GM12865 (cell line): ENCODE measurements around the gene VWA3B.
A peak's percentile ranks its signal among the peaks of the same experiment; 100 is the strongest.
"Not testable (repeated sequence)": the region's sequence is repeated elsewhere in the genome, so short reads cannot be mapped to it uniquely, and the experiment has no call there.

Experiments used
- DNase-seq: peaks from one replicate; pipeline ENCODE4 v3.0.0; 2010; ENCODE audit warnings: low read depth
- H3K4me3 ChIP-seq: 2 replicates; pipeline ENCODE4 v1.5.1; 2011; ENCODE audit warnings: mild to moderate bottlenecking, low read depth, low read length, control low read depth
- CTCF ChIP-seq: IDR thresholded peaks from 2 replicates; pipeline ENCODE4 v1.5.1; 2011; ENCODE audit warnings: low read length, control low read depth, low read depth, inconsistent platforms; ENCODE audit not compliant: insufficient read depth; ENCODE audit errors: missing control alignments

Gene VWA3B

GRCh38 chr2:98086491-98087446 is at the start of gene VWA3B:
Gene VWA3B, plus strand, starts transcription at chr2:98087167. Its CDS starts 5,926 bp downstream, at chr2:98093093.
- TF ChIP-seq CTCF, result no peak
- DNase-seq, result peak; percentile 55
- H3K4me3 ChIP-seq, result peak within 1 kb of the TSS; percentile 36

DNA sequence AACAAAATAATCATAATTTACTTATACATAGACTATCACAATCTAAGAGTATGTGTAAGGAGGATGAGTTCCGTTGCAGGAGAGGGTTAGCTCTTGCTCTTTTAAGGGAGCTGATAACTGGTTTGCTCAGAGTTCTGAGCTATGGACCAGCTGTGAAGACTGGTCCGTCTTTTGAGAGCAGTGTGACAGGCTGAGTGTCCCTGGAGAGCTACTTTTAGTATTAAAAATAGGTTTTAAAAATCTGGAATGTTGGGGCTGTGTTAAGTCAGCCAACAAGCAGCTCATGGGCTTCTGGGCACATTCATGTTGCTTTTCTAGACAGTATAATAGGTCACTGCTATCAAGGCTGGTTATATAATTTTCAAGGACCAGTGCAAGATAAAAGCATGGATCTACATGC is 49.8 kb upstream of the VWA3B start:
- no peak for TF ChIP-seq CTCF
- H3K4me3 ChIP-seq, result no peak overlapping the region
- DNase-seq, result no peak

- DNase-seq, result no peak
- no peak for TF ChIP-seq CTCF
- H3K4me3 ChIP-seq, result no peak overlapping the region
Measured at GRCh38 chr2:98037666-98038336, 49.2 kb upstream of the VWA3B start.

GRCh38 chr2:98039085-98039756 is 47.7 kb upstream of the VWA3B start:
- no peak for DNase-seq
- TF ChIP-seq CTCF, result no peak
- no peak overlapping the region for H3K4me3 ChIP-seq

DNA sequence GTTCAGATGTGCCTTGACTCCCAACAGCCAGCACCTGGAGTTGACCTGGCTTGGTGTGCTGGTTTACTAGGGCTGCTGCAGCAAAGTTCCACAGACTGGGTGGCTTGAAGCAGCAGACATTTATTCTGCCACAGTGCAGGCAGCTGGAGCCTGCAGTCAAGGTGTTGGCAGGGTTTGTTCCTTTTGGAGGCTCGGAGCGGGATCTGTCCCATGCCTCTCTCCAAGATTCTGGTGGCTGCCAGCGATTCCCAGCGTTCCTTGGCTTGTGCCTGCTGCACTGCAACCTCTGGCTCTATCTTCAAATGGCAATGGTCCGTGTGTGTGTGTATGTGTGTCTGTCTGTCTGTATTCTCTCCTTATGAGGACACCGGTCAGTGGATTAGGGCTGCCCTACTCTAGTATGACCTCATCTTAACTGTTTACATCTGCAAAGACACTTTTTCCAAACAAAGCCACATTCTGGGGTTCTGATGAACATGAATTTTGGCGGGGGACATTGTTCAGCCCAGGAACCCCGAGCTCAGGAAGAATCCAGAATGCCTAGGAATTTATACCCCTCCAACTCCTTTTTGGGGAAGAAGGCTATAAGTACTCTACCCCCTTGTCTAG is 46.5 kb upstream of the VWA3B start:
- no peak overlapping the region for H3K4me3 ChIP-seq
- DNase-seq, result no peak
- no peak for TF ChIP-seq CTCF

DNA sequence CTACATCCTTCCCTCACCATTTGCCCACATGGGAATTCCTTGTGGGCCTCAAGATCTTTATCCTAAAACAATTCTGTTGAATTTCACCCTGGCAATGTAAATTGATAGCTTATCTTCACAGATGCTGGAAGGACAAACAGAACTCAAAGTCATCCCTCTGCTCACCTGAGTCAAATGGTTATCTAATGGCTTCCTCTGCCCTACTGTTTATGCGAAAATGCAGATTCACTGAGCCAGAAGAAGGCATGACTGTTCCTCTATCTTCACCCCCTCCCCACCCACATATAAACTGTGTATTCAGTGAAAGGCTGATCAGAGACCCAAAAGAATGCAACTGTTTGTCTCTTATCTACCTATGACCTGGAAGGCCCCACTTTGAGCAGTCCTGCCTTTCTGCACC is 43.9 kb upstream of the VWA3B start:
- DNase-seq, result no peak
- no peak overlapping the region for H3K4me3 ChIP-seq
- no peak for TF ChIP-seq CTCF

- DNase-seq, H3K4me3 ChIP-seq: not testable (repeated sequence)
Measured at GRCh38 chr2:98044730-98045129, 42.2 kb upstream of the VWA3B start.
